H9 (cell line): ENCODE data around the gene C19orf44. TPM values are rescaled to one million over a fixed set of nuclear protein-coding genes. Genes with fewer than 3 reads are reported as not detected.

Experiments
- DNase-seq: peaks from one replicate; pipeline ENCODE4 v3.0.0-alpha.2; 2017
- H2AFZ ChIP-seq: one replicate; pipeline ENCODE4 v1.6.1; 2013; ENCODE audit warnings: mild to moderate bottlenecking, low read length, control low read depth, moderate library complexity
- H2AK5ac ChIP-seq: 2 replicates; pipeline ENCODE4 v1.6.1; 2013; ENCODE audit warnings: low read length, control low read depth, mixed read lengths; ENCODE audit not compliant: insufficient read length
- H2BK120ac ChIP-seq: one replicate; pipeline ENCODE4 v1.6.1; 2013; ENCODE audit warnings: low read depth, mild to moderate bottlenecking, low read length, control low read depth, inconsistent platforms; ENCODE audit not compliant: poor library complexity, severe bottlenecking
- H2BK12ac ChIP-seq: 2 replicates; pipeline ENCODE4 v1.6.1; 2013; ENCODE audit warnings: low read length, control low read depth, mixed read lengths, low read depth; ENCODE audit not compliant: insufficient read length
- H2BK15ac ChIP-seq: 2 replicates; pipeline ENCODE4 v1.6.1; 2013; ENCODE audit warnings: low read depth, low read length, control low read depth
- H2BK20ac ChIP-seq: one replicate; pipeline ENCODE4 v1.6.1; 2013; ENCODE audit warnings: low read depth, mild to moderate bottlenecking, low read length, control low read depth, inconsistent platforms; ENCODE audit not compliant: poor library complexity, severe bottlenecking
- H2BK5ac ChIP-seq: 2 replicates; pipeline ENCODE4 v1.6.1; 2013; ENCODE audit warnings: low read length, control low read depth, mixed read lengths; ENCODE audit not compliant: insufficient read length
- H3K14ac ChIP-seq: 2 replicates; pipeline ENCODE4 v1.6.1; 2013; ENCODE audit warnings: low read length, control low read depth; ENCODE audit not compliant: insufficient read depth
- H3K18ac ChIP-seq: 2 replicates; pipeline ENCODE4 v1.6.1; 2013; ENCODE audit warnings: low read depth, mild to moderate bottlenecking, mixed read lengths, low read length, control low read depth; ENCODE audit not compliant: insufficient read length
- H3K23ac ChIP-seq: 2 replicates; pipeline ENCODE4 v1.6.1; 2013; ENCODE audit warnings: low read length, control low read depth, mixed read lengths, low read depth; ENCODE audit not compliant: insufficient read length
- H3K23me2 ChIP-seq: 2 replicates; pipeline ENCODE4 v1.6.1; 2013; ENCODE audit warnings: low read depth, mild to moderate bottlenecking, mixed read lengths, low read length, control low read depth; ENCODE audit not compliant: insufficient read length, poor library complexity, severe bottlenecking
- H3K27ac ChIP-seq: 2 replicates; pipeline ENCODE4 v1.5.1; 2013; ENCODE audit warnings: low read length, control low read depth, mixed read lengths, low read depth; ENCODE audit not compliant: insufficient read length
- H3K27me3 ChIP-seq: 2 replicates; pipeline ENCODE4 v1.6.1; 2013; ENCODE audit warnings: low read length, control low read depth, inconsistent platforms; ENCODE audit not compliant: insufficient read depth
- H3K4ac ChIP-seq: 2 replicates; pipeline ENCODE4 v1.6.1; 2013; ENCODE audit warnings: low read depth, mild to moderate bottlenecking, control low read depth, inconsistent platforms, low read length, moderate library complexity
- H3K4me1 ChIP-seq: 2 replicates; pipeline ENCODE4 v1.6.1; 2013; ENCODE audit warnings: low read length, control low read depth, inconsistent platforms; ENCODE audit not compliant: insufficient read depth
- H3K4me2 ChIP-seq: 2 replicates; pipeline ENCODE4 v1.6.1; 2013; ENCODE audit warnings: low read length, control low read depth, mixed read lengths; ENCODE audit not compliant: insufficient read length, insufficient read depth
- H3K56ac ChIP-seq: 2 replicates; pipeline ENCODE4 v1.6.1; 2013; ENCODE audit warnings: low read depth, mild to moderate bottlenecking, mixed read lengths, low read length, control low read depth; ENCODE audit not compliant: insufficient read length
- H3K79me1 ChIP-seq: 2 replicates; pipeline ENCODE4 v1.6.1; 2013; ENCODE audit warnings: low read depth, mild to moderate bottlenecking, moderate library complexity, low read length, control low read depth, inconsistent platforms; ENCODE audit not compliant: insufficient read depth, poor library complexity, severe bottlenecking
- H3K79me2 ChIP-seq: 2 replicates; pipeline ENCODE4 v1.6.1; 2013; ENCODE audit warnings: low read length, control low read depth, inconsistent platforms; ENCODE audit not compliant: insufficient read depth
- H3K9ac ChIP-seq: 2 replicates; pipeline ENCODE4 v1.6.1; 2013; ENCODE audit warnings: low read length, control low read depth, mixed read lengths; ENCODE audit not compliant: insufficient read length; ENCODE audit errors: extremely low read depth
- H3K9me3 ChIP-seq: one replicate; pipeline ENCODE4 v1.6.1; 2013; ENCODE audit warnings: low read depth, low read length, inconsistent platforms; ENCODE audit not compliant: control insufficient read depth
- H3T11ph ChIP-seq: one replicate; pipeline ENCODE4 v1.6.1; 2013; ENCODE audit warnings: mild to moderate bottlenecking, low read length, control low read depth, inconsistent platforms
- H4K20me1 ChIP-seq: one replicate; pipeline ENCODE4 v1.6.1; 2013; ENCODE audit not compliant: control insufficient read depth, insufficient read length, insufficient read depth
- H4K5ac ChIP-seq: 2 replicates; pipeline ENCODE4 v1.6.1; 2013; ENCODE audit warnings: low read depth, mild to moderate bottlenecking, mixed read lengths, low read length, control low read depth; ENCODE audit not compliant: insufficient read length
- H4K8ac ChIP-seq: replicated peaks from 2 replicates; pipeline ENCODE4 v1.6.1; 2013; ENCODE audit warnings: low read length, control low read depth, mixed read lengths, low read depth; ENCODE audit not compliant: insufficient read length
- H4K91ac ChIP-seq: 2 replicates; pipeline ENCODE4 v1.6.1; 2013; ENCODE audit warnings: low read depth, mild to moderate bottlenecking, moderate library complexity, mixed read lengths, low read length, control low read depth; ENCODE audit not compliant: insufficient read length
- H3K27ac Mint-ChIP-seq, 3 experiments: 2 replicates in 2 of 3; 3 replicates in 1 of 3; pipeline ENCODE4 v1.8.0; 2020 to 2021; ENCODE audit warnings: mixed read lengths in 3 of 3, mild to moderate bottlenecking in 1 of 3, moderate library complexity in 1 of 3
- H3K27me3 Mint-ChIP-seq: 2 replicates; pipeline ENCODE4 v1.8.0; 2021; ENCODE audit warnings: low read depth, mild to moderate bottlenecking, moderate library complexity, mixed read lengths
- H3K36me3 Mint-ChIP-seq, 3 experiments: 2 replicates in 2 of 3; 3 replicates in 1 of 3; pipeline ENCODE4 v1.8.0; 2020 to 2021; ENCODE audit warnings: low read depth in 3 of 3, mixed read lengths in 3 of 3; ENCODE audit not compliant: insufficient read depth in 1 of 3
- H3K4me1 Mint-ChIP-seq, 2 experiments: 2 replicates each; pipeline ENCODE4 v1.8.0; 2020; ENCODE audit warnings: mixed read lengths in 2 of 2
- H3K4me3 Mint-ChIP-seq, 2 experiments: 2 replicates in 1 of 2; 3 replicates in 1 of 2; pipeline ENCODE4 v1.8.0; 2020 to 2021; ENCODE audit warnings: mild to moderate bottlenecking in 2 of 2, mixed read lengths in 2 of 2, moderate library complexity in 1 of 2
- H3K9me3 Mint-ChIP-seq, 2 experiments: 2 replicates in 1 of 2; 3 replicates in 1 of 2; pipeline ENCODE4 v1.8.0; 2020; ENCODE audit warnings: mild to moderate bottlenecking in 2 of 2, mixed read lengths in 2 of 2, moderate library complexity in 1 of 2
- WGBS: extraction: QIAGEN DNeasy Blood & Tissue Kit; methylation state at CpG from one replicate; pipeline ENCODE4 v1.1.7; 2013; ENCODE audit warnings: missing lambda C conversion rate, low lambda C conversion rate, mixed read lengths; ENCODE audit not compliant: insufficient read length; ENCODE audit errors: extremely low coverage; 5-methylcytosine and 5-hydroxymethylcytosine counted together
- total RNA-seq: library from RNA; stranded (reverse); gene quantifications from 2 replicates; pipeline ENCODE4 v1.2.1, GENCODE V29; 2021
- TF ChIP-seq, protein P1 (sequence below): fragments of 200-600 bp; sonication (generic); conservative IDR thresholded peaks from 3 replicates; pipeline ENCODE4 v1.8.0; 2021; ENCODE audit warnings: antibody characterized with exemption, mild to moderate bottlenecking

The C19orf44 gene
- total RNA-seq, 1 experiment from 2014 or later: 6.4 TPM

DNA sequence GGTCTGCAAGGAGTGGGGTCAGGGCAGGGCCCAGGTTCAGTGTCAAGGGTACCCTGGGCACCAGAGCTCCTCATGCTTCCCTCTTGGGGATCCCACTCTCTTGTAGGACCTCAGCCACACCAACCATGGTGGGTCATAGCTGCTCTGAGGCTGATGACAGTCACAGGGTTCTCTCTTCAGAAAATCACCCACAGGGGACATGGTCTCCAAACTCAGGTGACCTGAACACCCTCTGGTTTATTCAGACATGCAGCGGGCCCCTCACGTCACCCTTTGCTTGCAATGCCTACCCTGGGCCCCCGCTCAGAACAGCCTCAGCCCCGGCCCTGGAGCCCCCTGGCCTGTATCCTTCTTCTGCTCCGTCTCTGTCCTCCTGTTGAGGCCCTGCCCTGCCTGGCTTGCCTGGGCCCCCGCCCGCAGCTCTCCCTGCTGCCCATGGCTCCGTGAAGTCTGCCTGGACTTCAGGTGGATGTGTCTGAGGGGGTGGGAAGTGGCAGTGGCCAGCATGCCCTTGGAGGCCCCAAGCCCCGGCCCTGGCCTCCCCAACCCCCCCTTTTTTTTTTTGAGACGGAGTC, 25.6 kb downstream of the C19orf44 start:
- Histone ChIP-seq H4K8ac (no peak overlapping the region), H3K4me2 (no peak overlapping the region), H3K9me3 (no peaks in the 10 kb centered on the region), H2BK20ac (no peak overlapping the region), H3K79me1 (no peaks in the 10 kb centered on the region), H3K4ac (no peak overlapping the region), H3T11ph (no peak overlapping the region), H4K5ac (no peak overlapping the region), H3K23me2 (no peaks in the 10 kb centered on the region), H3K9ac (no peak overlapping the region), H3K18ac (no peak overlapping the region), H2AK5ac (no peak overlapping the region), H2BK5ac (no peak overlapping the region), H4K20me1 (peaks cover 3% of the 10 kb centered on the region), H3K4me1 (no peaks in the 10 kb centered on the region), H4K91ac (no peak overlapping the region), H3K23ac (no peak overlapping the region), H2BK120ac (no peak overlapping the region), H3K27ac (no peak overlapping the region), H3K79me2 (no peaks in the 10 kb centered on the region), H3K56ac (no peak overlapping the region), H3K14ac (no peak overlapping the region), H2AFZ (no peak overlapping the region), H3K27me3 (no peaks in the 10 kb centered on the region), H2BK15ac (no peak overlapping the region), H2BK12ac (no peak overlapping the region)
- DNase-seq: no peak
- H3K9me3 Mint-ChIP-seq: no peaks in the 10 kb centered on the region
- H3K4me3 Mint-ChIP-seq: no peak overlapping the region
- peaks cover 45 to 93% (median 85%) of the 10 kb centered on the region in 3 experiments; a peak in 6 of 7 replicates for H3K36me3 Mint-ChIP-seq
- H3K27me3 Mint-ChIP-seq: no peaks in the 10 kb centered on the region; the same call in 1 of the 2 replicates
- WGBS: no CpG with 5 or more reads among the region's 10 CpGs
- no peak overlapping the region for H3K27ac Mint-ChIP-seq
- no peaks in the 10 kb centered on the region for H3K4me1 Mint-ChIP-seq
- TF ChIP-seq, protein P1, sequence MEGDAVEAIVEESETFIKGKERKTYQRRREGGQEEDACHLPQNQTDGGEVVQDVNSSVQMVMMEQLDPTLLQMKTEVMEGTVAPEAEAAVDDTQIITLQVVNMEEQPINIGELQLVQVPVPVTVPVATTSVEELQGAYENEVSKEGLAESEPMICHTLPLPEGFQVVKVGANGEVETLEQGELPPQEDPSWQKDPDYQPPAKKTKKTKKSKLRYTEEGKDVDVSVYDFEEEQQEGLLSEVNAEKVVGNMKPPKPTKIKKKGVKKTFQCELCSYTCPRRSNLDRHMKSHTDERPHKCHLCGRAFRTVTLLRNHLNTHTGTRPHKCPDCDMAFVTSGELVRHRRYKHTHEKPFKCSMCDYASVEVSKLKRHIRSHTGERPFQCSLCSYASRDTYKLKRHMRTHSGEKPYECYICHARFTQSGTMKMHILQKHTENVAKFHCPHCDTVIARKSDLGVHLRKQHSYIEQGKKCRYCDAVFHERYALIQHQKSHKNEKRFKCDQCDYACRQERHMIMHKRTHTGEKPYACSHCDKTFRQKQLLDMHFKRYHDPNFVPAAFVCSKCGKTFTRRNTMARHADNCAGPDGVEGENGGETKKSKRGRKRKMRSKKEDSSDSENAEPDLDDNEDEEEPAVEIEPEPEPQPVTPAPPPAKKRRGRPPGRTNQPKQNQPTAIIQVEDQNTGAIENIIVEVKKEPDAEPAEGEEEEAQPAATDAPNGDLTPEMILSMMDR: no peak
